SK-N-SH (cell line): ENCODE data around the gene MCM5. TPM values are rescaled to one million over a fixed set of nuclear protein-coding genes. Genes with fewer than 3 reads are reported as not detected.

Experiments used
- CTCF ChIA-PET: fragments of 300-600, 350-600 bp; formaldehyde crosslinking; extraction: SDS; loops from one replicate; lab custom pipeline; 2021; lab: Yijun Ruan, JAX
- POLR2A ChIA-PET: fragments of 350-600 bp; sonication (Branson Sonifier 250); formaldehyde crosslinking; extraction: SDS; loops from one replicate; lab custom pipeline; 2020; ENCODE audit warnings: antibody characterized with exemption, inconsistent platforms; lab: Yijun Ruan, JAX
- DNase-seq: peaks from one replicate; pipeline ENCODE4 v3.0.0; 2012
- H2AFZ ChIP-seq: fragments of 200-600 bp; sonication (generic); 2 replicates; pipeline ENCODE4 v1.8.1; 2016; ENCODE audit warnings: antibody characterized with exemption, mild to moderate bottlenecking, low read depth
- H3F3A ChIP-seq: fragments of 200-600 bp; sonication (generic); replicated peaks from 2 replicates; pipeline ENCODE3; 2016; ENCODE audit warnings: antibody characterized with exemption, mild to moderate bottlenecking; ENCODE audit not compliant: insufficient read depth
- H3K27ac ChIP-seq, 2 experiments: fragments of 200-500 bp in 1 of 2; fragments of 200-600 bp in 1 of 2; sonication (Bioruptor generic) in 1 of 2; sonication (generic), shearing (Covaris generic) in 1 of 2; 2 replicates each; pipeline versions ENCODE4 v1.5.1 to v1.6.1; 2014 to 2016; ENCODE audit warnings: low read depth in 2 of 2, inconsistent platforms in 1 of 2, low read length in 1 of 2, mild to moderate bottlenecking in 1 of 2, mixed read lengths in 1 of 2
- H3K27me3 ChIP-seq: fragments of 200-600 bp; sonication (generic), shearing (Covaris generic); 2 replicates; pipeline ENCODE4 v1.6.1; 2016; ENCODE audit warnings: mixed run types; ENCODE audit not compliant: insufficient read depth
- H3K36me3 ChIP-seq, 2 experiments: fragments of 200-500 bp in 1 of 2; fragments of 200-600 bp in 1 of 2; sonication (Bioruptor generic) in 1 of 2; sonication (generic) in 1 of 2; replicated peaks in 1 of 2; 2 replicates each; pipeline versions ENCODE3 to v1.5.1; 2014 to 2016; ENCODE audit warnings: low read length in 1 of 2, mild to moderate bottlenecking in 1 of 2; ENCODE audit not compliant: insufficient read depth in 2 of 2, control insufficient read depth in 1 of 2
- H3K4me1 ChIP-seq, 2 experiments: fragments of 200-500 bp in 1 of 2; fragments of 200-600 bp in 1 of 2; sonication (Bioruptor generic) in 1 of 2; sonication (generic), shearing (Covaris generic) in 1 of 2; 2 replicates each; pipeline versions ENCODE4 v1.5.1 to v1.6.1; 2014 to 2016; ENCODE audit warnings: low read depth in 1 of 2, low read length in 1 of 2, mixed run types in 1 of 2; ENCODE audit not compliant: insufficient read depth in 2 of 2, control insufficient read depth in 1 of 2
- H3K4me2 ChIP-seq: fragments of 200-600 bp; sonication (generic), shearing (Covaris generic); 2 replicates; pipeline ENCODE4 v1.6.1; 2017; ENCODE audit warnings: mixed run types
- H3K4me3 ChIP-seq, 2 experiments: fragments of 200-500 bp in 1 of 2; fragments of 200-600 bp in 1 of 2; sonication (Bioruptor generic) in 1 of 2; sonication (generic), shearing (Covaris generic) in 1 of 2; 2 replicates each; pipeline versions ENCODE4 v1.5.1 to v1.8.1; 2014 to 2016; ENCODE audit warnings: low read depth in 2 of 2, inconsistent platforms in 1 of 2, low read length in 1 of 2, mild to moderate bottlenecking in 1 of 2, mixed read lengths in 1 of 2, moderate library complexity in 1 of 2
- H3K79me2 ChIP-seq: fragments of 200-600 bp; sonication (generic); 2 replicates; pipeline ENCODE4 v1.8.1; 2017; ENCODE audit warnings: mild to moderate bottlenecking; ENCODE audit not compliant: insufficient read depth
- H3K9ac ChIP-seq: fragments of 200-600 bp; sonication (generic); 2 replicates; pipeline ENCODE4 v1.6.1; 2017; ENCODE audit warnings: mixed run types
- H3K9me2 ChIP-seq: fragments of 200-600 bp; sonication (generic); 2 replicates; pipeline ENCODE4 v1.6.1; 2017; ENCODE audit warnings: mixed run types
- H3K9me3 ChIP-seq: fragments of 200-600 bp; sonication (generic); 2 replicates; pipeline ENCODE4 v1.6.1; 2017; ENCODE audit warnings: mixed run types, mild to moderate bottlenecking, moderate library complexity
- H4K20me1 ChIP-seq: fragments of 200-600 bp; sonication (generic); 2 replicates; pipeline ENCODE4 v1.6.1; 2017; ENCODE audit warnings: mild to moderate bottlenecking, mixed run types; ENCODE audit not compliant: insufficient read depth
- ELF1 ChIP-seq: IDR thresholded peaks from 2 replicates; pipeline ENCODE4 v1.4.0; 2012
- FOXM1 ChIP-seq: IDR thresholded peaks from 2 replicates; pipeline ENCODE4 v1.4.0; 2012; ENCODE audit warnings: low read depth, mild to moderate bottlenecking
- GATA2 ChIP-seq: sonication (generic); formaldehyde crosslinking; IDR thresholded peaks from 2 replicates; pipeline ENCODE4 v1.5.0; 2020; ENCODE audit warnings: mild to moderate bottlenecking, missing genetic modification reagents
- IRF3 ChIP-seq: fragments of 150-350 bp; IDR thresholded peaks from 2 replicates; pipeline ENCODE4 v1.6.1; 2016; ENCODE audit warnings: mild to moderate bottlenecking, low read depth, low read length
- JUND ChIP-seq: IDR thresholded peaks from 2 replicates; pipeline ENCODE4 v1.4.0; 2012
- MEF2A ChIP-seq: IDR thresholded peaks from 2 replicates; pipeline ENCODE4 v1.4.0; 2012; ENCODE audit warnings: low read depth, borderline replicate concordance
- PBX3 ChIP-seq: IDR thresholded peaks from 2 replicates; pipeline ENCODE4; 2012
- POLR2AphosphoS5 ChIP-seq: IDR thresholded peaks from 2 replicates; pipeline ENCODE4 v1.6.1; 2012; ENCODE audit warnings: low read depth, low read length
- RAD21 ChIP-seq: IDR thresholded peaks from 2 replicates; pipeline ENCODE4 v1.6.1; 2012; ENCODE audit warnings: mild to moderate bottlenecking, low read length
- RCOR1 ChIP-seq: fragments of 150-350 bp; IDR thresholded peaks from 2 replicates; pipeline ENCODE4 v1.6.1; 2017; ENCODE audit warnings: antibody characterized with exemption, low read length
- RXRA ChIP-seq: IDR thresholded peaks from 2 replicates; pipeline ENCODE4 v1.4.0; 2012; ENCODE audit warnings: low read depth, mild to moderate bottlenecking, borderline replicate concordance
- SIN3A ChIP-seq: IDR thresholded peaks from 2 replicates; pipeline ENCODE4 v1.6.1; 2012; ENCODE audit warnings: low read depth, mild to moderate bottlenecking, low read length, moderate library complexity, borderline replicate concordance
- SMC3 ChIP-seq: IDR thresholded peaks from 2 replicates; pipeline ENCODE4 v1.6.1; 2012; ENCODE audit warnings: low read depth, low read length, improper control_type of control experiment
- TCF12 ChIP-seq: IDR thresholded peaks from 2 replicates; pipeline ENCODE4 v1.4.0; 2012
- USF1 ChIP-seq: IDR thresholded peaks from 2 replicates; pipeline ENCODE4 v1.4.0; 2012; ENCODE audit warnings: low read depth, borderline replicate concordance
- USF2 ChIP-seq: fragments of 150-350 bp; IDR thresholded peaks from 2 replicates; pipeline ENCODE4 v1.6.1; 2017; ENCODE audit warnings: antibody characterized with exemption, low read length, low read depth, borderline replicate concordance
- YY1 ChIP-seq: IDR thresholded peaks from 2 replicates; pipeline ENCODE4 v1.4.0; 2012; ENCODE audit warnings: low read depth, mild to moderate bottlenecking
- WGBS: methylation state at CpG from one replicate; pipeline ENCODE4 v1.1.6; 2017; ENCODE audit warnings: low lambda C conversion rate; 5-methylcytosine and 5-hydroxymethylcytosine counted together
- polyA plus RNA-seq, 3 experiments: library from polyadenylated mRNA; depleted of rRNA; stranded (reverse); fragments of >200 nt; gene quantifications; 2 replicates each; pipeline ENCODE4 v1.2.3, GENCODE V29; 2012

Gene MCM5
- polyA plus RNA-seq, 1 of the 3 experiments (the other 2 are of a cell fraction) = 42.9 TPM

GRCh38 chr22:35460688-35461087 is 60.7 kb downstream of the MCM5 start:
- Histone ChIP-seq H3K79me2 (no peaks in the 10 kb centered on the region), H3K9ac (no peak overlapping the region), H2AFZ (no peak overlapping the region), H3K36me3 (no peaks in the 10 kb centered on the region), H3K27me3 (no peaks in the 10 kb centered on the region), H3K9me3 (no peaks in the 10 kb centered on the region), H3K27ac (no peak overlapping the region), H4K20me1 (no peaks in the 10 kb centered on the region), H3F3A (peaks cover 3% of the 10 kb centered on the region), H3K4me2 (no peak overlapping the region), H3K9me2 (no peaks in the 10 kb centered on the region), H3K4me3 (no peak overlapping the region), H3K4me1 (peaks cover 0 to 9% of the 10 kb centered on the region in 2 experiments; a peak in 2 of 4 replicates)
- POLR2A ChIA-PET = no interaction called here
- no peak for TF ChIP-seq MEF2A
- no peak for TF ChIP-seq ELF1
- TF ChIP-seq RCOR1 = no peak
- no peak for TF ChIP-seq SIN3A
- TF ChIP-seq YY1 = no peak
- no peak for TF ChIP-seq FOXM1
- no peak for TF ChIP-seq PBX3
- no peak for TF ChIP-seq RAD21
- no peak for TF ChIP-seq SMC3
- TF ChIP-seq GATA2 = no peak
- no peak for TF ChIP-seq RXRA
- TF ChIP-seq USF1 = no peak
- TF ChIP-seq POLR2AphosphoS5 = no peak
- no peak for TF ChIP-seq IRF3
- TF ChIP-seq USF2 = no peak
- TF ChIP-seq TCF12 = no peak
- TF ChIP-seq JUND = no peak
- CTCF ChIA-PET = interaction anchor here (1.5 kb wide), 1 partner anchor 123 kb away, joined by 5 read pairs; no protein-coding TSS in a partner anchor
- DNase-seq = no peak
- WGBS = 87% methylated on average over 8 of the region's 8 CpGs
